ENCODE results near the gene MEAF6.

Gene MEAF6

DNA sequence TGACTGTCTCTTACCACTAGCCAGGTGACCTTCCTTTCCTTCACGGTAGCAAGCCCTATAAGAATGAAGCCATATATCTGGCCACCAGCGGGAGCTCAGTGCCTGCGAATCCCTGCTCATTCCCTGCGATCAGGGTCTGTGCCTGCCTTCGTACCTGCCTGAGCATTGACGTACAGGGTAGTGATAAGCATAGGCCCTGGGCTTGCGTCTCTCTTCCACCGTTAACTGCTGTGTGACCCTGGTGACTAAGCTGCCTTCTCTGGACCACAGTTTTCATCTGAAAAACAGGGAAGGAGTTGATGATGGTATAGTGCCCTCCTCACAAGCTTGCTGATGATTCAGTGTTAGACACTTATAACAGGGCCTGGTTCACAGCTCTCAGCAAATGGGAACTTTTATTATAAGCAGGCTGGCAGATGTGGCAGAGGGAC lies 36.1 kb downstream of the MEAF6 start:
- Histone ChIP-seq H3K27me3 (ENCODE audit: insufficient read depth, low read depth) (no peaks in the 10 kb centered on the region), H3K36me3 (ENCODE audit: insufficient read depth) (peaks cover 3% of the 10 kb centered on the region; the same call in 1 of the 2 replicates), H2AFZ (ENCODE audit: low read depth) (no peak overlapping the region), H3K9ac (peak overlapping the region; percentile 62; the same call in 1 of the 2 replicates), H4K20me1 (ENCODE audit: insufficient read depth) (0 out of 2 replicates have a peak, but pooled peaks cover 3% of the 10 kb centered on the region), H3K4me3 (IDR thresholded peaks at IDR 0.05; ENCODE audit: insufficient read depth, low read depth, low read length) (no peak overlapping the region), H3K79me2 (ENCODE audit: insufficient read depth, low read depth) (peaks cover 59% of the 10 kb centered on the region), H3K27ac (peak overlapping the region; percentile 88), H3K4me1 (ENCODE audit: low read depth, poor library complexity, severe bottlenecking) (peaks cover 37% of the 10 kb centered on the region), H3K4me2 (peak overlapping the region; percentile 99)
- TF ChIP-seq, protein P1, sequence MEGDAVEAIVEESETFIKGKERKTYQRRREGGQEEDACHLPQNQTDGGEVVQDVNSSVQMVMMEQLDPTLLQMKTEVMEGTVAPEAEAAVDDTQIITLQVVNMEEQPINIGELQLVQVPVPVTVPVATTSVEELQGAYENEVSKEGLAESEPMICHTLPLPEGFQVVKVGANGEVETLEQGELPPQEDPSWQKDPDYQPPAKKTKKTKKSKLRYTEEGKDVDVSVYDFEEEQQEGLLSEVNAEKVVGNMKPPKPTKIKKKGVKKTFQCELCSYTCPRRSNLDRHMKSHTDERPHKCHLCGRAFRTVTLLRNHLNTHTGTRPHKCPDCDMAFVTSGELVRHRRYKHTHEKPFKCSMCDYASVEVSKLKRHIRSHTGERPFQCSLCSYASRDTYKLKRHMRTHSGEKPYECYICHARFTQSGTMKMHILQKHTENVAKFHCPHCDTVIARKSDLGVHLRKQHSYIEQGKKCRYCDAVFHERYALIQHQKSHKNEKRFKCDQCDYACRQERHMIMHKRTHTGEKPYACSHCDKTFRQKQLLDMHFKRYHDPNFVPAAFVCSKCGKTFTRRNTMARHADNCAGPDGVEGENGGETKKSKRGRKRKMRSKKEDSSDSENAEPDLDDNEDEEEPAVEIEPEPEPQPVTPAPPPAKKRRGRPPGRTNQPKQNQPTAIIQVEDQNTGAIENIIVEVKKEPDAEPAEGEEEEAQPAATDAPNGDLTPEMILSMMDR (conservative IDR thresholded peaks at IDR 0.05; ENCODE audit: low read depth, low read length): no peak

- Histone ChIP-seq H3K79me2 (ENCODE audit: insufficient read depth, low read depth) (peaks cover 59% of the 10 kb centered on the region), H3K4me1 (ENCODE audit: low read depth, poor library complexity, severe bottlenecking) (peaks cover 41% of the 10 kb centered on the region), H3K9ac (peak overlapping the region; percentile 1; the same call in 1 of the 2 replicates), H3K36me3 (ENCODE audit: insufficient read depth) (peaks cover 3% of the 10 kb centered on the region; the same call in 1 of the 2 replicates), H3K4me2 (peak overlapping the region; percentile 99), H4K20me1 (ENCODE audit: insufficient read depth) (0 out of 2 replicates have a peak, but pooled peaks cover 3% of the 10 kb centered on the region), H2AFZ (ENCODE audit: low read depth) (no peak overlapping the region), H3K27me3 (ENCODE audit: insufficient read depth, low read depth) (no peaks in the 10 kb centered on the region), H3K27ac (peak overlapping the region; percentile 88), H3K4me3 (IDR thresholded peaks at IDR 0.05; ENCODE audit: insufficient read depth, low read depth, low read length) (no peak overlapping the region)
- TF ChIP-seq, protein P1 (conservative IDR thresholded peaks at IDR 0.05; ENCODE audit: low read depth, low read length): no peak
Measured at GRCh38 chr1:37477946-37478345, 36.6 kb downstream of the MEAF6 start.

DNA sequence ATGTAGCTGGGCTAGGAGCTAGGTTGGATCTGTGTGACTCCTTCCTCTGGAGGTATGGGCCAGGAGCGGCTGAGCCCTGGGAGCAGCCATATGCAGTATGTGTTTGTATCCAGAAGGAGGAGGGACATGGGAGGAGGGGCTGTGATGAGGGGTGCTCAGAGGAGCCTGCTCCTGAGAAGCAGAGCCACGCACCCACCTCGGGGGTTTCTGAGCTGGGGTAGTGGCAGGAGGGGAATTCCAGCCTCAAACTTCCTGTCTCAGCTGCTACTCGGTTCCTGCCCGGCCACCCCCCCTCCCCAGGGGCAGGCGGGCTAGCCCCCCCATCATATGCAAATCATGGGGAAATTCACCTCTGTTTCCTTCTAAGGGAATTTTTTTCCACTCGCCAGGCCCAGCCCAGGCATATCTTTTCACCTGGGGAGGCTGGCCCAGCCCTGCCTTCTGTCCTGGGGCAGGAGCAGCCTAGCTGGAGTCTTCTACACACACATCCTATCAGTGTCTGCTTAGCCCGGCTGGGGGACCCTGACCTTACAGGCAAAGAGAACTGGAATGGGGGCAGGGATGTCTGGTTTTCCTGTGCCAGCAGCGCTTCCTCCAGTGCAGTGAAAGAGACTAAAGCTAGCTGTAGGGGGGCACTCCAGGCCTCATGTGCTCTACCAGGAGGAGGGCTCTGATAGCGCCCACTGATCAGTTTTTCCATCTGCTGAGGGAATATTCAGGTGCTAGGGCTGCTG lies 37.2 kb downstream of the MEAF6 start:
- Histone ChIP-seq H3K4me1 (ENCODE audit: low read depth, poor library complexity, severe bottlenecking) (peaks cover 42% of the 10 kb centered on the region), H2AFZ (ENCODE audit: low read depth) (no peak overlapping the region), H3K79me2 (ENCODE audit: insufficient read depth, low read depth) (peaks cover 59% of the 10 kb centered on the region), H3K27me3 (ENCODE audit: insufficient read depth, low read depth) (no peaks in the 10 kb centered on the region), H3K9ac (peak overlapping the region; percentile 79; the same call in 1 of the 2 replicates), H4K20me1 (ENCODE audit: insufficient read depth) (0 out of 2 replicates have a peak, but pooled peaks cover 3% of the 10 kb centered on the region), H3K36me3 (ENCODE audit: insufficient read depth) (peaks cover 3% of the 10 kb centered on the region; the same call in 1 of the 2 replicates), H3K4me3 (IDR thresholded peaks at IDR 0.05; ENCODE audit: insufficient read depth, low read depth, low read length) (peak overlapping the region; percentile 46), H3K4me2 (peak overlapping the region; percentile 99), H3K27ac (peak overlapping the region; percentile 88)
- TF ChIP-seq, protein P1 (conservative IDR thresholded peaks at IDR 0.05; ENCODE audit: low read depth, low read length): no peak

GRCh38 chr1:37476460-37477197 lies 37.9 kb downstream of the MEAF6 start:
- Histone ChIP-seq H4K20me1 (ENCODE audit: insufficient read depth) (0 out of 2 replicates have a peak, but pooled peaks cover 3% of the 10 kb centered on the region), H3K27ac (peak overlapping the region; percentile 63)
- TF ChIP-seq, protein P1 (conservative IDR thresholded peaks at IDR 0.05; ENCODE audit: low read depth, low read length): no peak

More at GRCh38 chr1:37476460-37477197, 37.9 kb downstream of the MEAF6 start:
- H2AFZ ChIP-seq (ENCODE audit: low read depth): no peak overlapping the region
- H3K27me3 ChIP-seq (ENCODE audit: insufficient read depth, low read depth): no peaks in the 10 kb centered on the region
- H3K36me3 ChIP-seq (ENCODE audit: insufficient read depth): peaks cover 3% of the 10 kb centered on the region; the same call in 1 of the 2 replicates
- H3K4me2 ChIP-seq: peak overlapping the region; percentile 99
- peak overlapping the region; percentile 46 for H3K4me3 ChIP-seq (IDR thresholded peaks at IDR 0.05; ENCODE audit: insufficient read depth, low read depth, low read length)
- peak overlapping the region; percentile 79; the same call in 1 of the 2 replicates for H3K9ac ChIP-seq
- peaks cover 59% of the 10 kb centered on the region for H3K79me2 ChIP-seq (ENCODE audit: insufficient read depth, low read depth)
- peaks cover 42% of the 10 kb centered on the region for H3K4me1 ChIP-seq (ENCODE audit: low read depth, poor library complexity, severe bottlenecking)
